KBM-7 (cell line): ENCODE results near the gene NEURL1B.
A peak's percentile ranks its signal among the peaks of the same experiment; 100 is the strongest.

Experiments used
- DNase-seq: peaks from one replicate; pipeline ENCODE4 v3.0.0-alpha.2; 2015
- in situ Hi-C: fragments of 300-500 bp; cut with MboI; formaldehyde crosslinking; loops from 2 replicates; pipeline ENCODE4 v1.14.3; 2020; ENCODE audit warnings: low sequenced_read_pairs, low pct_unique_long_range_greater_than_20kb, mixed read lengths

The NEURL1B gene

DNA sequence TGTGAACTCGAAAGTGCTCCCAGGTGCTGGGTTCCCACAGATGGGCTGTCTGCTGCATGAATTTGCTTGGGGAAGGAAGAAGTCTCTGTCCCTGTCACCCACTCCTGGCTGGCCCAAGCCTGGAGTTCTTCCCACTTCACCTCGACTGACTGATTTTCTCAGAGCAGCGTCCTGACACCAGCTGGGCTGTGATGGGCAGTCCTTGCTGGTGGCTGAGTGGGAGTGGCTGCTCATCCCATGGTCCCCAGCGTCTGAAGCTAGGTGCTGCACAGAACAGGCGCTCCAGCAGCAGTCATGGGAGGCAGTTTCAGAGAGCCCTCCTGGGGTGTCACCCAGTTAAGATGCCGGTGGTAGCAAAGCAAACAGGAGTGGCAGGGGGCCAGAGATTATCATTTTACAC, 10.1 kb upstream of the NEURL1B start:
- DNase-seq = no peak
- in situ Hi-C loops = no loop called here

DNA sequence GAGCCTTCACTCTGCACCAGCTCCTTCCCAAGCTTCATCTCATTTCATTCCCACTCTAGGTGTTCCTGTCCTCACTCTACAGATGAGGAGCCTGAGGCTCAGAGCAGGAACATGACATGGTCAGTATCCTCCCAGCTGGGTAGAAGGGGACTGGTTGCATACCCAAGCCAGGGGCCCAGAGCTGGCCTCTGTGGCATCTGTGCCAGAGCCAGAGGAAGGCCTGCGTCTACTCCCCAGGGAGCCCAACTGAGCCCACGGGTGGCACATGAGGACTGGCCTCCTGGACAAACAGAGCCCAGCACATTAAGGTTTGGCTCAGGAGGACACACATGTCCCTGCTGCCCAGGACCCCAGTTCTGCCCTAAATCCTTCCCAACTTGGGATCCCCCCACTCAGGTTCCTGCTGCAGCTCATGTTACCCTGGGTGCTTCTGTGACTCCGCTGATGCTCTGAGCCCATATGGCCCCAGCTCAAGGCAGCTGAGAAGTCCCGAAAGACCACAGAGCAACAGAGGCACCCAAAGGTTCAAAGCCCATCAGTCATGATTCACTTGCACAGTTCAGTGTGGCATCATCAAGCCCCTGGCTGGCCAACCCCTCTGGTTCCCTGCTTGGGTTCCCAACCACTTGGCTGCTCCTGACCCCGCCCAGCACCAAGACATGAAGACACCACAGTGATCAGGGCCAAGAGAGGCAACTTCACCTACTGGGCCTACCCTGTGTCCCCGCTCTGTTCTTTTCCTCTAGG, 8.5 kb upstream of the NEURL1B start:
- in situ Hi-C loops = no loop called here
- no peak for DNase-seq

DNA sequence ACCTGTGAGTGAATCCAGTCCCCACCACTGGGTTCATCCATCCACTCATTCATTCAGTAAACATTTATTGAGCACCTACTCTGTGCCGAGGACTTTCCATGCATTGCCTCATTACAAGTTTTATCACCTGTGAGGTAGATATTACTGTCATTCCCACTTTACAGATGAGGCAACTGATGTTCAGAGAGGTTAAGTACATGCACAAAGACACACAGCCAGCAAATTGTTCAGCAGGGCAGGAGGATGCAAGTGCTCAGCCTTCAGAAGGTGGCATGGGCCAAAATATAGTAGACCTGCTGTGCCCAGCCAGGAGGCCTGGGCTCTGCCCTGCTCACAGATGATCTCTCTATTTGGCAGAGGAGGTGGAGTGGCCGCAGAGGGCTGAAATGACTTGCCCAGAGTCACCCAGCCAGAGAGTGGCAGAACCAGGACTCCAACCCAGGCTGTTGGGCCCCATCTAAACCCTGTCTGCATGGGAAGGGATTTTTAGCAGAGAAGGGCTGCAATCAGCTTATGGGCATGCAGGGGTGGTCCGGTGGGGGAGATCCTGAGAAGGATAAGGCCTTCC, 7.6 kb upstream of the NEURL1B start:
- DNase-seq = no peak
- in situ Hi-C loops = no loop called here

DNA sequence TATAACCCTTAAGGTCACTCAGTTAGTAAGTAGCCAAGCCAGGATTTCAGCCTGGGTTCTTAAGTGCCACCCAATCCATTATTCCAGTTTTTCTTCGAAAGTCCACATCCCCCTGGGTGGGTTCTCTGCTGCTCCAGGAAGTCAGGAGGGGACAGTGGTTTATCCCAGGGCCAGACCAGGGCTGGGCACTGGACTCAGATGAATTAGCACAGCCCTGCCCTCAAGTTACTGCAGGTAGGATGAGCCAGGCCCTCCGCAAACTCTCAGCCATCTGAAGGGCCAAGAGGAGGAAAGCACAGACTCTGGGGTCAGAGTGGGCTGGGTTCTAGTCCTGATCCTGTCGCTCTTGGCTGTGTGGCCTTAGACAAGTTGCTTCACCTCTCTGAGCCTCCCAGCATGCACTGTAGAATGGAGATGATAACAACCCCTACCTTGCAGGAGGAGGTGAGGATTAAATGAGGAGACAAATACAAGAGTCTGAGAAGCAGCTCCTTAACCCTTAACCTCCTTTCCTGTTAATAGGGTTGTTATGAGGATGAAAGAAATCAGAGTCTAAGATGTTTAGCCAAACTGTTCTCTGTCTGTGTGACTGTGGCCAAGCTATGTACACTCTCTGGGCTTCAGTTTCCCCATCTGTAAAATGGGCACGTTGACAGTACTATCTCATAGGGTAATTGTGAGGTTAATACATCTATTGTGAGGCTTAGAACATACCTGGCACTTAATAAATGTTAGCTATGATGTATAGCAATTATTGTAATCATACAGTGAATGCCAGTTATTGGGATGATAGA, 6.8 kb upstream of the NEURL1B start:
- in situ Hi-C loops = no loop called here

DNA sequence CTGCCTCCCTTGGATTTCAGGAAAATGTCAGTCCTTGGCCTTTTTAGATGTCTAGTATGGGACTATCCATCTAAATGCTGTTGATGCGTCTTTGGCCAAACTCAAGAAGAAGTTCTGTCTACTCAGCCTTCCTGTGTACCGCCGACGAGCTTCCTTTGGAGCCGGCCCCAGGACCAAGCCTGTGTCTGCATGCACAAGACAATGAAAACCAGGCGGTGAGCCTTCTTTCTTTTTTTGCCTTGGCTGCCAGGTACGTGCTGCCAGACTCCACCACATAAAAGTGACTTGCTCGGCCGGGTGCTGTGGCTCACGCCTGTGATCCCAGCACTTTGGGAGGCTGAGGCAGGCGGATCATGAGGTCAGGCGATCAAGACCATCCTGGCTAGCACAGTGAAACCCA, 6.0 kb upstream of the NEURL1B start:
- in situ Hi-C loops = no loop called here
- DNase-seq = no peak

More for the DNA sequence above, 6.8 kb upstream of the NEURL1B start:
- no peak for DNase-seq

DNA sequence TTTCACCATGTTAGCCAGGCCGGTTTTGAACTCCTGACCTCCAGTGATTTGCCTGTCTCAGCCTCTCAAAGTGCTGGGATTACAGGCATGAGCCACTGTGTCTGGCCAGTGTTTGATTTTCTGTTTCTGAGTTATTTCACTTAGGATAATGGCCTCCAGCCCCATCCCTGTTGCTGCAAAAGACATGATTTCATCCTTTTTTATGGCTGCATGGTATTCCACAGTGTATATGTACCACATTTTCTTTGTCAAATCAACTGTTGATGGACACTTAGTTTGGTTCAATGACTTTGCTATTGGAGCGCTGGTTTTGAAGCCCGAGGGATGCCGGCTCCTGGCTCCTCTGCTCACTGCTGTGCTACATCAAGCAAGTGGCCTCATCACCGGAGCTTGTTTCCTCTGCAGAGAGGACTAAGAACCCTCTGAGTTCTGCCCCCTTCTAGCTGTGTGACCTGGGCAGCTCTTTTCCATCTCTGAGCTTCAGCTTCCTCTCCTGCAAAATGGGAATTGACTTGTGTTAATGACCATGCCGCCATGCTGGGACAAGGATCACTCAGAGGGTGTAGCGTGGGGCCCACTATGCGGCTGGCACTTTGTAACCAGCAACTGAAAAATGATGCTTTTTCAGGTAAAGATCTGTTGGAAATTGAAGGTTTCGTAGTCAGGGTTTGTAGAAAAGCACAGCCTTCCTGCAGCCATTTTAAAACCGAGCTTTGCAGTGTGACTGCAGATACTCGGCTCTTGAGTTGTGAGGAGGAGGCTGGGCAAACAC, 4.6 kb upstream of the NEURL1B start:
- in situ Hi-C loops = no loop called here
- no peak for DNase-seq

DNA sequence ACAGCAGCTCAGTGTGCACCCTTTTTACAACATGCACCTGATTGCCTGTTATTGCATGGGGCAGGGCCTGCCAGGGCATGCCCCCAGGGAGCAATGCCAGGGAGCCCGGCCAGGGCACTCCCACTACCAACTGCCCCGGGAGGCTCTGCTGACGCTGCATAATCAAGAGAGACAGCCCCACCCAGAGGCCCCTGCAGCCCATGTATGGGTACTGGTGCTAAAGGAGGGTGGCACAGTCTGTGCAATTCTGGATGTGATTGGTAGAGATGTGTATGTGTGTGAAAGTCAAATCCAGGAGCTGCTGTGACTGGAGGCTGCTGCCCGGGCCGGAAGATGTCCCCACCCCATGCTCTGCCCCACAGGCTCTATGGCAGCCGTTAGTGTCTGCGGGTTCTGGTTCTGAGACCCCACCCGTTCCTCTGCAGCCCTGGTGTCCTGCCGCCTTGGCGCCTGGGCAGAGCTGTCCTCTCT, 3.9 kb upstream of the NEURL1B start:
- no peak for DNase-seq
- in situ Hi-C loops = no loop called here

DNA sequence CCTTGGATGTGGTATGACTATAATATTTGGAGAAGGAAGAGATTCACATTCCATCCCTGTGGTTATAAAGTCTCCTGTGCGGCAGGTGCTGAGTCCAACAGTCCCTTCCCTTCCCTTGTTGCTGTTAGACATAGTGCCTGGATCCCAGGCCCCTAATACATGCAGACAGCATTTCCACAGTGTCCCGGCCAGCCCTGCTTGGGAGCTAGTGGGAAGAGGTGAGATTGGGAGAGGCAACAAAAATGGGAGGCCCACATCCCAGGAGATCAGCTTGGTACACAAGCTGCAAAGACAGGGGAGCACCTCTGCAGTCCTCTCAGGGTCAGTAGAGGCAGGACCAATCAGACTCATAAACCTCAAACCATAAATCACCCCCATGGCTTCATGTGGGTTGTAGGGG, 3.3 kb upstream of the NEURL1B start:
- in situ Hi-C loops = no loop called here
- DNase-seq = no peak

DNA sequence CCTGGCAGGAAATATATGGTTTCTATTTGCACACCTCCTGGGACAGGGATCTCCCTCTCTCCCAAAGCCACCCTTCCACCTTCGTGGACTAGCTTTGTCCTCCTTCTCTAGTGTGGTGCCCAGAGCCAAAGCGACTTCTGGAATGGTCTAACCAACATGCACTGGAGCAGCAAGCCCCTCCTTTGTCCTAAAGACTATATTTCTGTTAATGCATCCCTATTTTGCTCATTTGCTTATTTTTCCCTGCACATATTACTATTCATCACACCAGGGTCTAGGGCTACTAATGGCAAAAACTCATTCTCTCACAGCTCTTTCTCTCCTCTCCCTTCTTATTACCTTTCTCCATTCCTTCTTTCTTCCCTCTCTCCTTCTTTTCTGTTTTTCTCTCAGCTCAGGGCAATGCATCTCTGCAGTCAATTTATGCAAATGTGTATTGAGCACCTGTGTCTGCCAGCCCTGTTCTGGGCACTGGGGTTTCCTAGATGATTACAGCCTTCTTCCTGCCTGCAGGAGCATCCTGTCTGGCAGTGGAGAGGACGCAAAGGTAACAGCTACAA, 2.8 kb upstream of the NEURL1B start:
- DNase-seq = no peak
- in situ Hi-C loops = no loop called here

DNA sequence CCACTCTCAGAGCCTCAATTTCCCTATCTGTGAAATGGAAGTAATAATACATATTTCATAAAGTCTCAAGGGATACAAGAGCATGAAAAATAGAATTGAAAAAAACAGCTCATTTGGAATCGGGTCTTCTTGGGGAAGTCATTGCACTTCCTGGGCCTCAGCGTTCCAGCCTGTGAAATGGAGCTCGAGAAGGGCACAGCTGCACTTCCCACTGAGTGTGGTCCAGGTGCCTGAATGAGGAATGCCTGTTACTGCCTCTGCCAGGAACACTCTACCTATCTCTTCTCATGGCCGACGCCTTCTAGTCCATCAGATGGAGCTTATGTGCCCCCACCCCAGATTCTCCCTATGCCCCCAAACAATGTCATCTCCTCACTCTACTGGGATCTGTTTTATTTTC, 924 bp upstream of the NEURL1B start:
- in situ Hi-C loops = no loop called here

DNA sequence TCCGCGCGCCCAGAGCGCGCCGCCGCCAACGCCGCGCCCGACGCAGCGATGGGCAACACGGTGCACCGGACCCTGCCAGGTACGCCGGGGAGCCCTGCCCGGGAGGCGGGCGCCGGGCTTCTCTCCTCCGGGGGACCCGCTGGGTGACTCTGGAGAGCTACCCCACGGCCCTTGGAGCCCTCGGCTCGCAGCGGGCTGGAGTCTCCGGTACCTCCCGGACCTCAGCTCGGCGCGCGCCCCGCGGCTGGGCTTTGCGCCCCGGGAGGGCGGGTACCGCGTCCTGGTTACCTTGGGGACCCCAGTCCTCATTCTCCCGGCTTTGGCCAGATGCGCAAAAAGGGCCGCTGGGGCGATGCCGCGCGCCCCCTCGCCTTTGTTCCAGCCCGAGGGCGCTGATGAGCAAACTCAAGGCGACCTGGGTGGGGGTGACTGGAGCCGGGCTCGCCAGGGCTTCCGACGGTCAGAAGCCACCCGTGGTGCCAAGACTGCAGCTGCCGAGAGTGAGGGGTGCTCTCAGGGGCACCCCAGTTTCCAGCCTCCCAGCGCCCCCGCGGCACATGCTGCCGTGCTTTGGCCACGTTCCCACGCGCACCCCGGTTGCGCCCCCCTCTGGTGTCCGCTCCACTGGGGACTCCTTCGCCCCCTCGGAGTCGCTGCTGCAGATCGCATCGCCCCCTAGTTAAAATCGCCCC, 442 bp downstream of the NEURL1B start:
- peak; percentile 26 for DNase-seq
- in situ Hi-C loops = no loop called here

More for the DNA sequence above, 924 bp upstream of the NEURL1B start:
- DNase-seq = no peak

DNA sequence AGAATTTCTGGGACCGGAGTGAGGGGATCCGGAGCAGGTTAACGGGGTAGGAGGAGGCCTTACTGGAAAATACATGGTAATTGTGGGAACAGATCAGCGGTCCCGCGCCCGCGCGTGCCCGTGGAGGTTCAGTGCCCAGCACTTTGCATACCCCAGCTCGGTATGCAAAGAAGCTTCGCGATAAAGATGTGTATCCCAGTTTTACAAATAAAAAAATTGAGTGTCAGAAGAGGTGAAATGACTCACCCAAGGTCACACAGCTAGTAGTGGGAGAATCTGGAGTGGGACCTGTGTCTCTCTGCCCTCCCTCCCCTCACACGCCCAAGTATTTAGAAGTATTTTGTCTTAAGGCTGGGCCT, 967 bp downstream of the NEURL1B start:
- DNase-seq = no peak
- in situ Hi-C loops = no loop called here

DNA sequence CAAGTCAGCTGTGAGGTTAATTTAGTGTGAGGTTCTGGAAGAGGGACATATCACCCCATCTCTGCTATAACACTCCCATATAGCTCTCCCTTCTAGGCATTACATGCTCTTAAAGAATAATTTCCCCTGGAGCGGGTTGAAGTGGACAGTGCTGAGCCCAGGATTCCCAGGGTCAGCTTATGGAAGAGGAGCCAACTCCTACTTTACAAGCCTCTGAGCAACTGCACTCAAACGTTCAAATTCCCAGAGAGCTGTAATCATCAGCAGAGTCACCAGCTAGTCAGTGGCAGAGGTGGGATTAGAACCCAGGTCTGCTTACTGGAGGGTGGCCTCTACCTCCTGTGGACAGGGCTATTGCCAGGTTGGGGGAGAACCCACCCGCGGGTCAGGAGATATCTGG, 1.4 kb downstream of the NEURL1B start:
- DNase-seq = no peak
- in situ Hi-C loops = no loop called here

DNA sequence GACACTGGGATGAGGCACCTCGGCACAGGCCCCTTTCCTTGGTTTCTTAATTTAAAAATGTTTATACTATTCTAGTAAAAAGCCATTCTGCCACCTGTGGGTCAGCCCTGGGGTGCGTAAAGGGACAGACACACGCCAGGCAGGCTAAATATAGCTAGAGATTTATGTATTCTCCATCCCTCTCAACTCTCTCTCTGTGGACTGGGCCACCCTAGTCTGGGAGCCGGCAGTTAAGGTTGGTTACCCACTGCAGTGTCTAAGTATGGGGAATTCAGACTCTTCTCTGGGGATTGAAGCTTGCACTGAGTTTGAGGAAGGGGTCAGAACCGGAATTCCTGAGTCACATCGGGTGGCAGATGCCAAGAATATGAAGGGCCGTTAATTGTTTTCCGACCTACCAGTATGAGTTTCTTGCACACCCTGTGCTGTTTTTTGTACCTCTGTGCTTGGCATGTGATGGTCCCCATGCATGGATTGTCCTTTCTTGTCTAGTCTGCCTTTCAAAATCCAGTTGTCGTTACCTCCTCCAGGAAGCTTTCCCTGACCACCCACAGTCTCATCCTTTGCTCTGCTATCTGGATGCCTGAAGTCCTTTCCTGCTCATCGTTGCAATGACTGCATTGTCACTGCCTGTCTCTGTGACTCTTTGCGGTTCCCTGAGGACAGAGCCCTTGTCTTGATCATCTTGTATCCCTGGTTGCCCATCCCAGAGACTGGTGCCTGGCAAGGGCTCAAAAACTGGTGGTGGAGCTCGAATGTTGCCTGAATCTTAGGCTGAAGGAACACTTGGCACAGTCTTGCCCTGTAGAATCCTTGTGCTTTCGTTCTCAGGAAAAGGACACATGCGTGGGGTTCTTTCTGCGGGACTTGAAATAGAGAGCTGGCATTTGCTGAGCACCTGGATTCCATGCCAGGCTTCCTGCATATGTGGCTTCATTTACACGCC, 2.1 kb downstream of the NEURL1B start:
- in situ Hi-C loops = no loop called here
- DNase-seq = peak; percentile 43

DNA sequence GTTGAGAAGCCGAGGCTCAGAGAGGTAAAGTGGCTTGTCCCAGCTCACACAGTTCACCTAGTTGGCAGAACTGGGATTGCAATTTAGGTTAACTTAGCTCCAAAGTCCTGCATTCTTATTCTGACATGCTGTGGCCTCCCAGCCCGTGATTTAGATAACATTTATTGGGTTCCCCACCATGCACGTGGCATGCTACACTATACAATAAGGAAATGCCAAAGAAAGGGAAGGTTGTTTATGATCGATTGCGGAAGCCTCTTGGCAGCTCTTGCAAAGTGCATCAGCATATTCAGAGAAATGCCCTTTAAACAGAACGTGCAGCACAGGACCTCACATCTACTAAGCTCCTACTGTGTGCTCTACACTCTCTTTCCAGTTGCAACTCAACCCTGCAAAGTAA, 3.2 kb downstream of the NEURL1B start:
- DNase-seq = no peak
- in situ Hi-C loops = no loop called here

DNA sequence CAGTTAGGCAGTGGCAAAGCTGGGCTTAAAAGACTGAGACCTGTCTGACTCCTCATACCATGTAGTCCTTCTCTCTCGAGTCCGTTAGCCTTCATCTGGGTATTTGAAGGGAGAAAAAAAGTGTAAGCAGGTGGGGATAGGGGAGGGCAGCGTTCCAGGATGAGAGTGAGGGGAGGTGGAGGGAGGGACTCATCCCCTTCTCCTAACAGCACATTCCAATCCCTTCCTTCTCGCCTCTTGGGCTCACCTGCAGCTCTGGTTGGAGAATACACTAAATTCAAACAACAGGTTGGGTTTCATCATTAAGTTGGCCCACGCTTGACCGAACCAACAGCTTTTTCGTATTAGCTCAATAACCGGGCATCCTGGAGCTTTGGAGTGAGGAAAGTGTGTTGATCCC, 3.6 kb downstream of the NEURL1B start:
- no peak for DNase-seq
- in situ Hi-C loops = no loop called here

DNA sequence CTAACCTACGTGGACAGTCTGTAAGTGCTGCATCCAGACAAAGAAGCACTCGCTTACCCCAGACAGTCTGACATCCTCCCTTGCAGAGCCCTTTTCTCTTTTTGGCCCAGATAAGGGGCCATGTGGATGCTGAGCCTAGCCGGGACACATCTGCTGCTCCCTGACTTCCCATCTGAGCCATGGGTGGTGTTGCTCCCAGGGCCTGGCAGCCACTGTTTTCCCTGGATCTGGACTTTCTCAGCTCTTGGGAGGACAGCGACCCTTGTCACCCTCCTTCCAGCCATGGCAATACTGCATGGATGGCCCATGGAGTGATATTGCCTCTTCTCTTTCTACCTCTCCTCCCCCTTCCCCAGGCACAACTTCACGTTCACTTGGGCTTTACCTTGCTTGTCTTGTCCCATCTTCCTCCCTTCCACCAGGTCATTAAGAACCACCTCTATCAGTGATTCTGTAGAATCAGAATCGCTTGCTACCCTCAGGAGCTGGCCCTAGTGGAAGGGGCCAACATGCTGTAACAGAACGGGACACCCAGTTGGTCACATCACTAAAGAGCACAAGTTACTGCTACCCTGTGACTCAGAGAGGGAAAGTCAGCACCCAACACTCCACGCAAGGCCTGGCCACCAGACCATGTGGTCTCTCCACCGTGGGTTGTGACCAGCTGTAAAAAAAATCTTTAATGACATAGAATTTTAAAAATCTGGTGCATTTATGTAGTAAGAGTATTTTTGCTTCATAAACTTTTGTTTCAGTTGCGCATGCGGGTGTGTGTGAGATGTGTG, 4.4 kb downstream of the NEURL1B start:
- no peak for DNase-seq
- in situ Hi-C loops = no loop called here
